Left lung (tissue), 10 donors: Measurements from ENCODE around the gene SNED1. TPM values are rescaled to one million over a fixed set of nuclear protein-coding genes. Genes with fewer than 3 reads are reported as not detected.
"Not testable (repeated sequence)": the region's sequence is repeated elsewhere in the genome, so short reads cannot be mapped to it uniquely, and the experiment has no call there.

Experiments
- ATAC-seq: fragments of 200-7000 bp; cut with Tn5 transposase; one replicate; pipeline ENCODE4 v1.9.1; 2020; ENCODE audit warnings: moderate library complexity
- DNase-seq, 4 donors: peaks; one replicate each; pipeline ENCODE4 v3.0.0-alpha.2; 2013 to 2020
- H3K27ac ChIP-seq, 2 donors: fragments of 200-600 bp; sonication (generic) in 1 of 2; one replicate each; pipeline versions ENCODE4 v1.5.0 to v1.8.0; 2020 to 2021
- H3K27me3 ChIP-seq, 2 donors: fragments of 200-600 bp; sonication (generic) in 1 of 2; one replicate each; pipeline versions ENCODE4 v1.5.0 to v1.8.0; 2020 to 2021
- H3K36me3 ChIP-seq, 2 donors: fragments of 200-600 bp; sonication (generic) in 1 of 2; one replicate each; pipeline versions ENCODE4 v1.5.0 to v1.8.0; 2020 to 2021
- H3K4me1 ChIP-seq, 2 donors: fragments of 200-600 bp; one replicate each; pipeline ENCODE4 v1.8.0; 2021
- H3K4me3 ChIP-seq, 2 donors: fragments of 200-600 bp; sonication (generic) in 1 of 2; one replicate each; pipeline versions ENCODE4 v1.5.0 to v1.8.0; 2020 to 2021; ENCODE audit warnings: mild to moderate bottlenecking in 1 of 2
- H3K9me3 ChIP-seq, 2 donors: fragments of 200-600 bp; sonication (generic) in 1 of 2; one replicate each; pipeline versions ENCODE4 v1.5.0 to v1.8.0; 2020 to 2021
- intact Hi-C, 2 donors: fragments of 100-400 bp; cut with DNase I; formaldehyde crosslinking; loops; one replicate each; pipeline versions ENCODE4 v1.11.2 to v1.14.2; 2022
- polyA plus RNA-seq, 6 donors: library from polyadenylated mRNA; unstranded; fragments of 120-200 nt; gene quantifications; one replicate each; pipeline ENCODE4 v1.2.1, GENCODE V29; 2013; ENCODE audit not compliant: insufficient read length in 6 of 6
- total RNA-seq, 2 donors: library from RNA; stranded (reverse); fragmentation: NEBNext Ultra II Directional; extraction: Animal tissue kit (Norgen Biotek cat#: 25700); gene quantifications; one replicate each; pipeline ENCODE4 v1.2.1, GENCODE V29; 2021
- TF ChIP-seq, protein P1 (sequence below), 2 donors: fragments of 200-600 bp; sonication (generic) in 1 of 2; IDR thresholded peaks; one replicate each; pipeline versions ENCODE4 v1.5.0 to v1.8.0; 2021; ENCODE audit warnings: antibody characterized with exemption in 2 of 2
- donor health status: DM: no; HTN: yes; CAD: no.
- donor health status: DM: no; HTN: no; CAD: no.

SNED1 gene
- total and polyA plus RNA-seq, 8 donors = 36.4 to 81.0 (median 54.7) TPM

DNA sequence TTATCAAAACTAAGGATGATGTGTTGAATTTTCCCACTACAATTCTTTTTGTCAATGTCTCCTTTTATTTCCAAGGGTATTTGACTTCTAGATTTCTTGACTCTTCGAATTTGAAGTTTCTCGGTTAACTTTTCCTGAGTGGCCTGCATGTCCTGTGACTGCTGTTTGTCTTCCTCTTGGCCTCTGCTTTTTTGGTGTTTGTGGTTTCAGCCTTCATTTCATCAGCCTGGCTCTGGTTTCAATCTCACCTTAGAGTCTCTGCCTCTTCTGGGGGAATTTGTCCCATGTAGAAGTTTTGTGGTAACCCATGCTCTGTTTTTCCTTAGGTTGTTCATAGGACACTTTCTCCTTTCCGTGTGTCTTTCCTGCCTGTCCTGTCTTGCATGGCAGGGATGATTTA, 28.3 kb upstream of the SNED1 start:
- Histone ChIP-seq H3K9me3 (no peaks in the 10 kb centered on the region), H3K4me1 (peaks cover 0 to 6% of the 10 kb centered on the region in 2 donors), H3K27me3 (no peaks in the 10 kb centered on the region), H3K4me3 (no peak overlapping the region), H3K27ac (no peak overlapping the region), H3K36me3 (no peaks in the 10 kb centered on the region)
- TF ChIP-seq, protein P1, sequence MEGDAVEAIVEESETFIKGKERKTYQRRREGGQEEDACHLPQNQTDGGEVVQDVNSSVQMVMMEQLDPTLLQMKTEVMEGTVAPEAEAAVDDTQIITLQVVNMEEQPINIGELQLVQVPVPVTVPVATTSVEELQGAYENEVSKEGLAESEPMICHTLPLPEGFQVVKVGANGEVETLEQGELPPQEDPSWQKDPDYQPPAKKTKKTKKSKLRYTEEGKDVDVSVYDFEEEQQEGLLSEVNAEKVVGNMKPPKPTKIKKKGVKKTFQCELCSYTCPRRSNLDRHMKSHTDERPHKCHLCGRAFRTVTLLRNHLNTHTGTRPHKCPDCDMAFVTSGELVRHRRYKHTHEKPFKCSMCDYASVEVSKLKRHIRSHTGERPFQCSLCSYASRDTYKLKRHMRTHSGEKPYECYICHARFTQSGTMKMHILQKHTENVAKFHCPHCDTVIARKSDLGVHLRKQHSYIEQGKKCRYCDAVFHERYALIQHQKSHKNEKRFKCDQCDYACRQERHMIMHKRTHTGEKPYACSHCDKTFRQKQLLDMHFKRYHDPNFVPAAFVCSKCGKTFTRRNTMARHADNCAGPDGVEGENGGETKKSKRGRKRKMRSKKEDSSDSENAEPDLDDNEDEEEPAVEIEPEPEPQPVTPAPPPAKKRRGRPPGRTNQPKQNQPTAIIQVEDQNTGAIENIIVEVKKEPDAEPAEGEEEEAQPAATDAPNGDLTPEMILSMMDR (IDR thresholded peaks at IDR 0.05) = no peak
- ATAC-seq (no peak), DNase-seq (no peak)
- intact Hi-C loops = no loop called here

DNA sequence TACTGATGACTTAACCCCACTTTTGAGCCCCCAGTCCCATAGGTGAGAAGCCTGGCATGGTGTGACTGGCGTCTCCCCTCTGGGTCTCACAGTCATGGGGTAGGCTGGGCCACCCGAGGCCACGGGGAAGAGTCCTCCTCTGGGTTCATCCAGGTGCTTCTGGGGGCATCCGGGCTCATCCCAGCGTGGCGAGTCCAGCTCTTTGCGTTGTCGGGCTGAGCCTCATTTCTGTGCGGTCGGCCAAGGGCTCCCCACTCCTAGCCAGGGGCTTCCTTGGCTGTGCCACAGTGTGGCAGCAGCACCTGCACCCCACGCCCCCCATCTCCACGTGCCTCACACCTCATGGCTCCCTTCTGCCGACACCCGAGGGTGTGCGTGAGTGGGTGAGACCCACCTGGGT, 27.6 kb upstream of the SNED1 start:
- Histone ChIP-seq H3K9me3 (no peaks in the 10 kb centered on the region), H3K27ac (no peak overlapping the region), H3K36me3 (no peaks in the 10 kb centered on the region), H3K4me1 (no peaks in the 10 kb centered on the region), H3K4me3 (no peak overlapping the region), H3K27me3 (peaks cover 0 to 4% of the 10 kb centered on the region in 2 donors)
- TF ChIP-seq, protein P1 (IDR thresholded peaks at IDR 0.05) = no peak
- ATAC-seq = no peak
- intact Hi-C loops = no loop called here
- no peak for DNase-seq

DNA sequence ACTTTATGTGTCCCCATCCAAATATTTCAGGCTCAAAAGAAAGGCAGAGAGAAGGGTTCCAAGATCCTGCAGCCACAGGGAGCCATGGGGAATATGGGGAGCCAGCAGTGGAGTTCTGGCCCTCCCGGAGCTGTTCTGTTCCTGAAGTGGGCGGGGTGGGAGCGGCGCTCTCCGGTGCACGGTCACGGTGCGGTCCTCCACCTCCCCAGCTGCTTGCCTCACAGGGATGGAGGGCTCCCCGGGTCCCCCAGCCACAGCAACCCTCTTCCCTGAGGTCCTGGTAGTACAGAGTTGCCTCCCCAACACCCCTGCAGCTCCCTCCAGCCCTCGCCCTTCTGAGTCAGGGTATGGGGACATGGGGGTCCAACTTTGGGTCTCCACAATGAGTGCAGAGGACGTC, 26.2 kb upstream of the SNED1 start:
- peaks cover 0 to 6% of the 10 kb centered on the region in 2 donors for H3K27me3 ChIP-seq
- ATAC-seq (no peak), DNase-seq (peak in 1 of 4 donors; percentile 51)
- no peaks in the 10 kb centered on the region for H3K36me3 ChIP-seq
- H3K4me1 ChIP-seq = no peaks in the 10 kb centered on the region
- no peak overlapping the region for H3K27ac ChIP-seq
- intact Hi-C loops = no loop called here
- no peak overlapping the region for H3K4me3 ChIP-seq
- no peaks in the 10 kb centered on the region for H3K9me3 ChIP-seq
- TF ChIP-seq, protein P1 (IDR thresholded peaks at IDR 0.05) = no peak

DNA sequence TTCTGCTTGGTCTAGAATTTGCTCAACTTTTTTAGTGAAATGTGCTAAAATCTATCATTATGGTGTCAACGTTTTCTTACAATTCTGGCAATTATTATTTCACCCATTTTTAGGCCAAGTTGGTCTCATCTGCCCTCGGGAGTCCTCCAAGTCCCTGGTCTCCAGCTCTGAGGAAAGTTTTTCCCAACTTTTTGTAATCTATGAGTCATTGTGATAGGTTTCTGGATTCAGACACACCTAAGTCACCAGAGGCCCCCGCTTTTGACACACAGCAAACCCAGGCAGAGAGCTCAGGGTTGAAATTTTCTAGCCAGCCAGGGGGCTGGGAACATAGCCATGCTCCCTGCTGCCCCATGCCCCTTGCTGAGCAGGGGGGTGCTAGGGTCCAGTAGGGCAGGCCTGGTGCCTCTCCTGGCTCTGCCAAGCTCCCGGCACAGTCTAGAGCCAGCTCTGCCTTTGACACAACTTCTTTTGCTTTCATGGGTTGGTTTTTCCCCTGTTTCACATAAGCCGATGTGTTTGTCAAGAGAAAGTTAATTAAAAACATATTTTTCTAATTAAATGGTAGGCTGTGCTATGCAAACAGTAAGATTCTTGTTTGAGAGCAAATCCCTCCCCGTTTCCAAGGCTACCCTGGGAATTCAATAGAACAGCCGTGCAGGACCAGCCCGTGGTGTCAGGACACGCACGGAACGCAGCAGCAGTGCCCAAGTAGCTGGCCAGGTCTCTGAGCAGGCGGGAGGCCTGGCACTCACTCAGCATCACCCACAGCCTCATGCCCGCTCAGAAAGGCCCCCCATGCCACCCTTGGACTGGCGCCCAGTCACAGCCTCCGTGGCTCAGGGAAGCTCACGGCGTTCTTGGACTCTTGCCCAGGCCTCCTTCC, 25.5 kb upstream of the SNED1 start:
- Histone ChIP-seq H3K36me3 (no peaks in the 10 kb centered on the region), H3K27me3 (peaks cover 0 to 6% of the 10 kb centered on the region in 2 donors), H3K4me3 (no peak overlapping the region), H3K9me3 (no peaks in the 10 kb centered on the region), H3K4me1 (no peaks in the 10 kb centered on the region), H3K27ac (no peak overlapping the region)
- TF ChIP-seq, protein P1 (IDR thresholded peaks at IDR 0.05) = no peak
- peak; percentile 34 for ATAC-seq
- no peak for DNase-seq
- intact Hi-C loops = no loop called here

DNA sequence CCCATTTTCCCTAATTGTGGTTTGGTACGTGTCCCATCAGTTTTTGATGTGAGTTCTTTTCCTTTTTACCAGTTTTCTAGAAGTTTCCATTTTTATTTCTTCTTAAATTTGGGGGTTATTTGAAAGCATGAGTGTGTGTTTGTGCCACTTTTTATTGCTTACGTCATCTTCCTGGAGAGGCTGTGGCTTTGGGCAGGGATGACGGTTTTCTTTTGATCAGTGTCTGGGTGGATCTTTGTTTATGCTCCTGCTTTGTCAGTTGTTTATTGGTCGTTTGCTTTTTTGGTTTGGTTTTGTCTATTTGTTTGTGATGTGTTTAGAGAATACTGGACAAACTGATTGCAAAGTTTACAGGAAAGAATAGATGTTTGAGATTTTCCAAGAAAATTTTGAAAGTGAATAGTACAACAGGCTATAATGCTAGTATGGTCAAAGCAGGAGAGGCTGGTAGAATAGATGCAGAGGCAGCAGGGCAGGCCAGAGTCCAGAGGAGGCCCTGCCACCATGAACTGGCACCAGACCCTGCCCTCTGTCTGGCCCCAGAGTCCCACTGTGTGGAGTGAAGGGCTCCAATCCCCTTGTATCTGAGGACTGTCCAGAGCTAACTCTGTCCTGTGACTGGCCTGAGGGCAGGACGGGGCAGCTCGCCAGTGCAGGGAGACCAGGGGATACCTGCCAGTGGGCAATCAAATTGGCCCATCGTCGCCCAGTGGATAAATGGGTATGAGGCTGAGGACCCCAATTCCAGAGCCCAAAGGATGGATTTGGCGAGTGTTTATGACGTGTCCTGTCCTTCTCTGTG, 23.4 kb upstream of the SNED1 start:
- no peak overlapping the region for H3K4me3 ChIP-seq
- intact Hi-C loops = no loop called here
- H3K27me3 ChIP-seq = peaks cover 0 to 6% of the 10 kb centered on the region in 2 donors
- TF ChIP-seq, protein P1 (IDR thresholded peaks at IDR 0.05) = no peak
- ATAC-seq (no peak), DNase-seq (no peak)
- no peaks in the 10 kb centered on the region for H3K9me3 ChIP-seq
- no peak overlapping the region for H3K27ac ChIP-seq
- no peaks in the 10 kb centered on the region for H3K4me1 ChIP-seq
- no peaks in the 10 kb centered on the region for H3K36me3 ChIP-seq

DNA sequence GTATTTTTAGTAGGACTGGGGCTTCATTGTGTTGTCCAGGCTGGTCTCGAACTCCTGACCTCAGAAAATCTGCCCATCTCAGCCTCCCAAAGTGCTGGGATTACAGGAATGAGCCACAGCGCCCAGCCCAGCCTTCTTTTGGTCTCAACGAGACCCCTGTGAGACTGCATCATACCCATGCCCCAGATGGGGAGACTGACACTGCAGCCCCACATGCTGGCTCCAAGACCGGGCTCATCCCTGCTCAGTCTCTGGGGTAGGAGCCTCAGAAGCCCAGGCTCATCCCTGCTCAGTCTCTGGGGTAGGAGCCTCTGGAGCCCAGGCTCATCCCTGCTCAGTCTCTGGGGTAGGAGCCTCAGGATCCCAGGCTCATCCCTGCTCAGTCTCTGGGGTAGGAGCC, 22.5 kb upstream of the SNED1 start:
- H3K4me3 ChIP-seq, H3K36me3 ChIP-seq, intact Hi-C loops, H3K27me3 ChIP-seq, H3K9me3 ChIP-seq, ATAC-seq, DNase-seq, H3K27ac ChIP-seq, H3K4me1 ChIP-seq: not testable (repeated sequence)
